HG02610 (cell line): ENCODE results near the gene LIN7B.
"Not testable (repeated sequence)": the region's sequence is repeated elsewhere in the genome, so short reads cannot be mapped to it uniquely, and the experiment has no call there.

Experiments
- ATAC-seq: cut with Tn5 transposase; IDR thresholded peaks from one replicate; pipeline ENCODE4 v1.9.1; 2021; ENCODE audit warnings: mild to moderate bottlenecking, moderate library complexity; ENCODE audit not compliant: unreplicated experiment

The LIN7B gene

GRCh38 chr19:49118565-49119410, 4.6 kb downstream of the LIN7B start, which contains the start of gene C19orf73:
TSS of gene C19orf73 (minus strand) at chr19:49119143. CDS start at chr19:49119022, 121 bp downstream.
- ATAC-seq: peak; percentile 81

- ATAC-seq: no peak
These were observed 5.5 kb downstream of the LIN7B start, which contains the start of gene PPFIA3 for GRCh38 chr19:49119411-49120324. TSS of gene PPFIA3 (plus strand) at chr19:49119544. CDS start at chr19:49127874, 8,330 bp downstream.

- ATAC-seq: no peak
These were observed 6.1 kb downstream of the LIN7B start for GRCh38 chr19:49120325-49120683.

GRCh38 chr19:49120868-49121267, 6.7 kb downstream of the LIN7B start:
- ATAC-seq: no peak

- ATAC-seq: not testable (repeated sequence)
These were observed 7.7 kb downstream of the LIN7B start for GRCh38 chr19:49121841-49122240.

- ATAC-seq: not testable (repeated sequence)
These were observed 9.1 kb downstream of the LIN7B start for GRCh38 chr19:49123285-49123684.

GRCh38 chr19:49125025-49125731, 11.0 kb downstream of the LIN7B start:
- ATAC-seq: no peak

GRCh38 chr19:49126575-49126974, 12.4 kb downstream of the LIN7B start:
- no peak for ATAC-seq

- not testable (repeated sequence) for ATAC-seq
These were observed 13.1 kb downstream of the LIN7B start for GRCh38 chr19:49127225-49127624.

- peak; percentile 89 for ATAC-seq
These were observed 13.7 kb downstream of the LIN7B start for GRCh38 chr19:49127674-49128544.

GRCh38 chr19:49128545-49129237, 14.5 kb downstream of the LIN7B start:
- ATAC-seq: no peak

GRCh38 chr19:49129238-49129583, 15.0 kb downstream of the LIN7B start:
- no peak for ATAC-seq

GRCh38 chr19:49130325-49130724, 16.2 kb downstream of the LIN7B start:
- ATAC-seq: no peak

- no peak for ATAC-seq
These were observed 18.9 kb downstream of the LIN7B start for GRCh38 chr19:49132974-49133609.

- no peak for ATAC-seq
These were observed 19.7 kb downstream of the LIN7B start for GRCh38 chr19:49133621-49134454.

GRCh38 chr19:49135686-49136085, 21.5 kb downstream of the LIN7B start:
- no peak for ATAC-seq

- no peak for ATAC-seq
These were observed 22.6 kb downstream of the LIN7B start for GRCh38 chr19:49136771-49137171.

GRCh38 chr19:49140951-49141350, 26.8 kb downstream of the LIN7B start:
- no peak for ATAC-seq
